ENCODE results near the gene AHI1. TPM values are rescaled to one million over a fixed set of nuclear protein-coding genes. Genes with fewer than 3 reads are reported as not detected.

Gene AHI1
- total and polyA plus RNA-seq, 9 donors = 7.1 to 56.2 (median 26.7) TPM

GRCh38 chr6:135362124-135362523 is 135.4 kb downstream of the AHI1 start:
- no peaks in the 10 kb centered on the region for H3K9me3 ChIP-seq
- intact Hi-C loops (cut with DNase I) = loop anchor here in 1 of 4 donors (5.0 kb wide), 1 partner anchor 1445 kb away; no protein-coding TSS in a partner anchor
- H3K4me3 ChIP-seq = no peak overlapping the region
- H3K27me3 ChIP-seq = no peaks in the 10 kb centered on the region
- no peaks in the 10 kb centered on the region for H3K36me3 ChIP-seq
- 98 to 99% (median 98%) methylated on average over 4 of the region's 4 CpGs for WGBS, 3 donors
- H3K27ac ChIP-seq = no peak overlapping the region
- no peak for DNase-seq
- no peaks in the 10 kb centered on the region for H3K4me1 ChIP-seq (ENCODE audit: insufficient read depth)
- TF ChIP-seq POLR2A (IDR thresholded peaks at IDR 0.05) (no peak), CTCF (IDR thresholded peaks at IDR 0.05) (no peak), EP300 (IDR thresholded peaks at IDR 0.05) (no peak)

DNA sequence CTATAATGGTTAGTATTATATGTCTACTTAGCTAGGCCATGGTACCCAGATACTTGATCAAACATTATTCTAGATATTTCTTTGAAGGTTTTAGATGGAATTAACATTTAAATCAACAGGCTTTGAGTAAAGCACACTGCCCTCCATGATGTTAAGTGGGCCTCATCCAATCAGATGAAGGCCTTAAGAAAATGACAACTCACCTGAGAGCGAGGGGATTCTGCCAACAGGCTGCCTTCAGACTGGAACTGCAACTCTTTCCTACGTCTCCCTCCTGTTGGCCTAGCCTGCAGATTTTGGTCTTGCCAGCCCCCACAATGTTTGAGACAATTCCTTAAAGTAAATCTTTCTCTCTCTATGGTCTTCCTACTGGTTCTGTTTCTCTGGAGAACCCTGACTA is 137.3 kb downstream of the AHI1 start:
- H3K36me3 ChIP-seq = no peaks in the 10 kb centered on the region
- no peaks in the 10 kb centered on the region for H3K27me3 ChIP-seq
- DNase-seq = no peak
- WGBS, 3 donors = 89 to 98% (median 94%) methylated on average over 2 of the region's 2 CpGs
- no peaks in the 10 kb centered on the region for H3K9me3 ChIP-seq
- TF ChIP-seq CTCF (IDR thresholded peaks at IDR 0.05) (no peak), EP300 (IDR thresholded peaks at IDR 0.05) (no peak), POLR2A (IDR thresholded peaks at IDR 0.05) (no peak)
- intact Hi-C loops (cut with DNase I) = loop anchor here in 1 of 4 donors (5.0 kb wide), 1 partner anchor 1447 kb away; no protein-coding TSS in a partner anchor
- no peak overlapping the region for H3K4me3 ChIP-seq
- no peaks in the 10 kb centered on the region for H3K4me1 ChIP-seq (ENCODE audit: insufficient read depth)
- no peak overlapping the region for H3K27ac ChIP-seq

GRCh38 chr6:135358985-135359384 is 138.6 kb downstream of the AHI1 start:
- TF ChIP-seq EP300 (IDR thresholded peaks at IDR 0.05) (no peak), CTCF (IDR thresholded peaks at IDR 0.05) (no peak), POLR2A (IDR thresholded peaks at IDR 0.05) (no peak)
- no peak for DNase-seq
- no peaks in the 10 kb centered on the region for H3K36me3 ChIP-seq
- H3K27ac ChIP-seq = no peak overlapping the region
- 45 to 59% (median 54%) methylated on average over 2 of the region's 2 CpGs for WGBS, 3 donors
- H3K9me3 ChIP-seq = no peaks in the 10 kb centered on the region
- H3K4me1 ChIP-seq (ENCODE audit: insufficient read depth) = no peaks in the 10 kb centered on the region
- intact Hi-C loops (cut with DNase I) = no loop called here
- no peak overlapping the region for H3K4me3 ChIP-seq
- no peaks in the 10 kb centered on the region for H3K27me3 ChIP-seq

DNA sequence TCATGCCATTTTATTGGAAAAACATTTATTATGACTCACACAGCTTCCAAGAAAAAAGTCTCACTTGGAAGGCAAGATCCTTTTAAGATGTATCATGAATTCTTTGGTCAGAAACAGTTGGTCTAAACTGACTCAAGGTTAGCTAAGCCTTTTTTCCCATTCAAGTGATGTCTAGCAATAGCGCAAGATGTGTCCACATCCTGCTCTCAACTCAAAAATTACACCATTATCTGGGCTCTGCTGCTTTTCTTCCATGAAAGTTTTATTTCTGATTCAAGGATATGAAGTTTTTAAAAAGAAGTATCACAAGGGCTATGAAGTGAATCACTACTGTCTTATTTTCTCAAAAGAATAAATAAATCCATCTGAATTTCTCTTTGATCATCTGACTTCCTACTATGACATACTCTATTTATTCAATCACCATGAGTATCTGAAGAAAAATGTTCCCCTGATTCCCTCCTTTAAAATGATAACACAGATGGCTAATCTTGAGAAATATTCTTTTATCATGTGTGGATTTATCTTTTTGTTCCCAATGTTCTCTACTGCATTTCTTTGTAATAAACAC is 139.2 kb downstream of the AHI1 start:
- TF ChIP-seq CTCF (IDR thresholded peaks at IDR 0.05) (no peak), EP300 (IDR thresholded peaks at IDR 0.05) (no peak), POLR2A (IDR thresholded peaks at IDR 0.05) (no peak)
- Histone ChIP-seq H3K4me3 (no peak overlapping the region), H3K27ac (no peak overlapping the region), H3K36me3 (no peaks in the 10 kb centered on the region), H3K9me3 (no peaks in the 10 kb centered on the region), H3K4me1 (ENCODE audit: insufficient read depth) (no peaks in the 10 kb centered on the region), H3K27me3 (no peaks in the 10 kb centered on the region)
- 78 to 95% (median 94%) methylated on average over 1 of the region's 1 CpG for WGBS, 3 donors
- no peak for DNase-seq
- intact Hi-C loops (cut with DNase I) = no loop called here

Measured in ovary (tissue), 9 donors.